Endothelial cell (in vitro differentiated cells): ENCODE data around the gene HES4. TPM values are rescaled to one million over a fixed set of nuclear protein-coding genes. Genes with fewer than 3 reads are reported as not detected.

ENCODE experiments used
- DNase-seq: peaks from one replicate; pipeline ENCODE4 v3.0.0; 2021; ENCODE audit warnings: low spot score
- H3K27ac Mint-ChIP-seq: one replicate; pipeline ENCODE4 v1.8.0; 2021; ENCODE audit warnings: mixed read lengths, inconsistent platforms; ENCODE audit not compliant: unreplicated experiment
- H3K27me3 Mint-ChIP-seq: one replicate; pipeline ENCODE4 v1.8.0; 2021; ENCODE audit warnings: mild to moderate bottlenecking, moderate library complexity, mixed read lengths, inconsistent platforms; ENCODE audit not compliant: unreplicated experiment
- H3K36me3 Mint-ChIP-seq: one replicate; pipeline ENCODE4 v1.8.0; 2021; ENCODE audit warnings: mild to moderate bottlenecking, low read depth, mixed read lengths, inconsistent platforms; ENCODE audit not compliant: unreplicated experiment
- H3K4me1 Mint-ChIP-seq: one replicate; pipeline ENCODE4 v1.8.0; 2021; ENCODE audit warnings: mild to moderate bottlenecking, mixed read lengths, inconsistent platforms; ENCODE audit not compliant: unreplicated experiment
- H3K4me3 Mint-ChIP-seq: one replicate; pipeline ENCODE4 v1.8.0; 2021; ENCODE audit warnings: mild to moderate bottlenecking, mixed read lengths, inconsistent platforms; ENCODE audit not compliant: unreplicated experiment
- H3K9me3 Mint-ChIP-seq: one replicate; pipeline ENCODE4 v1.8.0; 2021; ENCODE audit warnings: mixed read lengths, inconsistent platforms; ENCODE audit not compliant: unreplicated experiment
- total RNA-seq: library from RNA; stranded (reverse); fragmentation: NEBNext Ultra II Directional; extraction: Animal tissue kit (Norgen Biotek cat#: 25700); gene quantifications from one replicate; pipeline ENCODE4 v1.2.1, GENCODE V29; 2021; ENCODE audit not compliant: unreplicated experiment
- TF ChIP-seq, protein P1 (sequence below): fragments of 200-600 bp; sonication (generic); IDR thresholded peaks from one replicate; pipeline ENCODE4 v1.5.0; 2021; ENCODE audit warnings: antibody characterized with exemption; ENCODE audit not compliant: unreplicated experiment

HES4 gene
- total RNA-seq, 1 donor from 2014 or later = 144 TPM

DNA sequence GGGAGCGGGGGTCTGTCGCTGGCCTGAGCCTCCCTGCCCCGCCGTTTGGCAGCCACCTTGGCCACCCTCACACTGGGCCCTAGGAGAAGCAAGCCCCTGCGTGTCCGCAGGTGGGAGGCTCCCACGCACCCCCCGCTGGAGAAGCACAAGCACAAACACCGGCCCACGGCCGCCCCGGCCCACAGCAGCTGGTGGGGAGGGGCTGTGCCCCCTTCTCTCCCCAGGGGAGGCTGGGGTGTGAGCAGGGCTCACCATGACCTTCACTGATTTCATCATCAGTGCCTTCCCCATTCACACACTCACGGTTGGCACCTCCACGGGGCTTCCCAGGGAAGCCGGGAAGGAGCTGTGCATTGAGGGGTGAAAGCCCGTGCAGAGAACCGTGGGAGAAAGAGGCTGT is 27.9 kb upstream of the HES4 start:
- Mint-ChIP-seq H3K27ac (no peak overlapping the region), H3K4me3 (no peak overlapping the region), H3K27me3 (peaks cover 14% of the 10 kb centered on the region), H3K36me3 (peaks cover 8% of the 10 kb centered on the region), H3K9me3 (no peaks in the 10 kb centered on the region), H3K4me1 (peaks cover 21% of the 10 kb centered on the region)
- no peak for DNase-seq
- TF ChIP-seq, protein P1, sequence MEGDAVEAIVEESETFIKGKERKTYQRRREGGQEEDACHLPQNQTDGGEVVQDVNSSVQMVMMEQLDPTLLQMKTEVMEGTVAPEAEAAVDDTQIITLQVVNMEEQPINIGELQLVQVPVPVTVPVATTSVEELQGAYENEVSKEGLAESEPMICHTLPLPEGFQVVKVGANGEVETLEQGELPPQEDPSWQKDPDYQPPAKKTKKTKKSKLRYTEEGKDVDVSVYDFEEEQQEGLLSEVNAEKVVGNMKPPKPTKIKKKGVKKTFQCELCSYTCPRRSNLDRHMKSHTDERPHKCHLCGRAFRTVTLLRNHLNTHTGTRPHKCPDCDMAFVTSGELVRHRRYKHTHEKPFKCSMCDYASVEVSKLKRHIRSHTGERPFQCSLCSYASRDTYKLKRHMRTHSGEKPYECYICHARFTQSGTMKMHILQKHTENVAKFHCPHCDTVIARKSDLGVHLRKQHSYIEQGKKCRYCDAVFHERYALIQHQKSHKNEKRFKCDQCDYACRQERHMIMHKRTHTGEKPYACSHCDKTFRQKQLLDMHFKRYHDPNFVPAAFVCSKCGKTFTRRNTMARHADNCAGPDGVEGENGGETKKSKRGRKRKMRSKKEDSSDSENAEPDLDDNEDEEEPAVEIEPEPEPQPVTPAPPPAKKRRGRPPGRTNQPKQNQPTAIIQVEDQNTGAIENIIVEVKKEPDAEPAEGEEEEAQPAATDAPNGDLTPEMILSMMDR = no peak

DNA sequence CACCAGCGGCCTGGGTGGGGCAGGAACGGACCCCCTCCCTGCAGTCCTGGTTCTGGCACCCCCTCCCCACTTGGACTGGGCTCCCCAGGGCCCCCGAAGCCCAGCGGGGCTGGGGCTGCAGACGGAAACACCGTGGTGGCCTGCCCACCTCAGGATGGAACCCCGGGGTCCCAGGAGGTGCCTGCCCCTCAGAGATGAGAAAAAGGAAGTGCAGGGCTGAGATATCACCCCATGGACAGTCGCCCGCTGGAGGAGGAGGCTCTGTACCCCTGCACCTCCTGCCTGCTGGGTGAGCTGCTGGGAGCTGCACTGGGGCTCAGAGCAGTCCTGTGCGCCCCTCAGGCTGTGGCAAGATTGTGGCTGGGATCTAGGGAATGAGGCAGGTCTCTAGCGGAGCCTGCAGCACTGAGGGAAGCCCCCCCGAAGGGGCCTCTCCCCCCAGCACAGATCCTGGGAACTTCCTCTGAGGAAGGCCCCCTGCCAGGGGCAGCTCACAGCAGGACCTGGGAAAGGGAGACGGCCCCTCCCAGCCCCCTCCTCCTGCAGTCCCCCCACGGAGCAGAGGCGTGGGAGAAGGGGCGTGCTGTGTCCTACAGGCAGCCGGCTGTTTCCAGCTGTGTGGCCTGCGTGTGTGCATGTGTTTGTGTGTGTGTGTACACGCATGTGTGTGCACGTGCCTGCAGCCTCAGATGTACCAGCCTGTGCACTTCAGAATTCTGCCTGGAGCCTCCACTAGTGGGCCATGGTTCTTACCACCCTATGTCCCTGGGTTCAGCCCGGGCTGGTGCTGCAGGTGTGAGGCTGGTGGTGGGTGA is 26.9 kb upstream of the HES4 start:
- Mint-ChIP-seq H3K9me3 (no peaks in the 10 kb centered on the region), H3K4me3 (no peak overlapping the region), H3K4me1 (peaks cover 22% of the 10 kb centered on the region), H3K27me3 (peaks cover 13% of the 10 kb centered on the region), H3K27ac (no peak overlapping the region), H3K36me3 (peaks cover 8% of the 10 kb centered on the region)
- TF ChIP-seq, protein P1 = no peak
- DNase-seq = no peak

DNA sequence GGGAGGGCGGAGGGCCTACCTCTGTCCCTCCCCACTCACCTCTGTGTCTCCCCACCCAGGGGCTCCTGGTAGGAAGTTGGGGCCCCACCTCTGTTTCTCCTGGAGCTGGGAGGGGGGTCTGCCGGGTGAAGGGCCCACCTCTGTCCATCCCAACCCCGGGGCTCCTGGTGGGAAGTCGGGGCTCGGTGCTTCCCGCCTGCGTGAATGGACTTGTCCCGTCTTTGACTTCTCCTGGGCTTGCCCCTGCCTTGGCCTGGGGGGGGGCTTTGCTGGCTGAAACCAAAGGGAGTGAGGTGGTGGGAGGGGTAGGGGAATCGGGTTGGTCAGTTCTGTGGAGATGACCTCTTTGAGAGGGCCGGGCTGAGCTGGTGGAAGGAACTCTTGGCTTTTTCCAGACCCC is 25.8 kb upstream of the HES4 start:
- Mint-ChIP-seq H3K27me3 (peaks cover 13% of the 10 kb centered on the region), H3K27ac (no peak overlapping the region), H3K4me1 (peaks cover 23% of the 10 kb centered on the region), H3K4me3 (peak overlapping the region; percentile 69), H3K9me3 (no peaks in the 10 kb centered on the region), H3K36me3 (peaks cover 8% of the 10 kb centered on the region)
- no peak for DNase-seq
- TF ChIP-seq, protein P1 = no peak

DNA sequence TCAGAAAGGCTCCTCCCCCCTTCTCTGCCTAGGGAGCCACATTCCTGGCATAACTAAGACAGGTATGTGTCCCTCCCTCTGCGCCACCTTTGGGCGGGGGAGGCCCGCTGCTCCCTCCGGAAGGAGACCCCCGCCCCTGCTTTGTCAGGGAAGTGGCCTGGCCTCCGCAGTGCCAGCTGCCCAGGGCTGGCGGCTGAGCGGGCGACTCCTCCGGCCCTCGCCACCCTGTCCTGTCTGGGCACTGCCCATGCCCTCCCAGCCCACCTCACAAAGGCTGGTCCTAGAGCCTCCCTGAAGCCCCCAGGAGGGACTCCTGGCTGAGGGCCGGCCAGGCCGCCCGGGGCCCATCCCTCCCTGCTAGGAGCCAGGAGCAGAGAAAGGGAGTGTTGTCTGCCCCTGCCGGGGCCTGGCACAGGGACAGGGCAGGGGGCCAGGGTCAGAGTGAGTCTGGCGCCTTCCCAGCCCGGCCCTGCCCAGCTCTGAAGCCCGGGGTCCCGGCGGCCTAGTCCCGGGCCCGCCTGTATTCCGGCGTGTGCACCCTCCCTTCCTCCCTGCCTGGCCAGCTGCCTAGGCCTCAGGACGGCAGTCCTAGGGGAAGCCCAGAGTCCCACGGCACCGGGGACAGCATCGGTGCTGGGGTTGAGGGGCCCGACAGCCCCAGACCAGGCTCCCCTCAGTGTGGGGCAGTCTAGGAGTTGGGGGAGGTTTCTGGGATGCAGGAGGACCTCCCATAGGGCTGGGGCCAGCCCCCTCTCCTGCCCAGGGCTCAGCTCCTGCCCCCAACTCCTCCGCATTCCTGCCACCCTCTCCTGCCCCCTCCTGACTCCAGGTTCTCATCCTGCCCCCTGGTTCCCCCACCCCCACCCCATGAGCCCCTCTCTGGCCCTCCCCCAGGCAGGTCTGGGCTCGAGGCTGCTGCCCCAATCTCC is 25.1 kb upstream of the HES4 start:
- Mint-ChIP-seq H3K4me3 (no peak overlapping the region), H3K4me1 (peaks cover 23% of the 10 kb centered on the region), H3K27ac (no peak overlapping the region), H3K36me3 (peaks cover 8% of the 10 kb centered on the region), H3K9me3 (no peaks in the 10 kb centered on the region), H3K27me3 (peaks cover 13% of the 10 kb centered on the region)
- TF ChIP-seq, protein P1 = no peak
- no peak for DNase-seq
